ENCODE measurements around the gene BTN3A1. TPM values are rescaled to one million over a fixed set of nuclear protein-coding genes. Genes with fewer than 3 reads are reported as not detected.
"Not testable (repeated sequence)": the region's sequence is repeated elsewhere in the genome, so short reads cannot be mapped to it uniquely, and the experiment has no call there.

BTN3A1 gene
- total RNA-seq, 1 donor from 2014 or later = 17.1 TPM

GRCh38 chr6:26372308-26373144, 29.5 kb upstream of the BTN3A1 start:
- H3K27ac Mint-ChIP-seq (ENCODE audit: unreplicated experiment) = no peak overlapping the region
- H3K9me3 Mint-ChIP-seq (ENCODE audit: unreplicated experiment) = no peaks in the 10 kb centered on the region
- no peak for DNase-seq (ENCODE audit: extremely low spot score, unreplicated experiment)
- no peak for TF ChIP-seq CTCF (IDR thresholded peaks at IDR 0.05)
- H3K4me3 Mint-ChIP-seq (ENCODE audit: unreplicated experiment) = no peak overlapping the region
- H3K4me1 Mint-ChIP-seq (ENCODE audit: unreplicated experiment) = no peaks in the 10 kb centered on the region
- peaks cover 41% of the 10 kb centered on the region for H3K36me3 Mint-ChIP-seq (ENCODE audit: unreplicated experiment)
- H3K27me3 Mint-ChIP-seq (ENCODE audit: unreplicated experiment) = no peaks in the 10 kb centered on the region

GRCh38 chr6:26375270-26375669, 26.8 kb upstream of the BTN3A1 start:
- H3K9me3 Mint-ChIP-seq (ENCODE audit: unreplicated experiment) = no peaks in the 10 kb centered on the region
- no peaks in the 10 kb centered on the region for H3K4me1 Mint-ChIP-seq (ENCODE audit: unreplicated experiment)
- H3K27ac Mint-ChIP-seq (ENCODE audit: unreplicated experiment) = no peak overlapping the region
- no peak overlapping the region for H3K4me3 Mint-ChIP-seq (ENCODE audit: unreplicated experiment)
- H3K36me3 Mint-ChIP-seq (ENCODE audit: unreplicated experiment) = peaks cover 34% of the 10 kb centered on the region
- no peak for DNase-seq (ENCODE audit: extremely low spot score, unreplicated experiment)
- no peaks in the 10 kb centered on the region for H3K27me3 Mint-ChIP-seq (ENCODE audit: unreplicated experiment)
- TF ChIP-seq CTCF (IDR thresholded peaks at IDR 0.05) = no peak

GRCh38 chr6:26377719-26378118, 24.4 kb upstream of the BTN3A1 start:
- Mint-ChIP-seq H3K36me3 (ENCODE audit: unreplicated experiment) (peaks cover 29% of the 10 kb centered on the region), H3K27me3 (ENCODE audit: unreplicated experiment) (no peaks in the 10 kb centered on the region), H3K4me3 (ENCODE audit: unreplicated experiment) (no peak overlapping the region), H3K27ac (ENCODE audit: unreplicated experiment) (no peak overlapping the region), H3K9me3 (ENCODE audit: unreplicated experiment) (no peaks in the 10 kb centered on the region), H3K4me1 (ENCODE audit: unreplicated experiment) (no peaks in the 10 kb centered on the region)
- no peak for DNase-seq (ENCODE audit: extremely low spot score, unreplicated experiment)
- TF ChIP-seq CTCF (IDR thresholded peaks at IDR 0.05) = no peak

- not testable (repeated sequence) for H3K4me1 Mint-ChIP-seq (ENCODE audit: unreplicated experiment); DNase-seq (ENCODE audit: extremely low spot score, unreplicated experiment); H3K9me3 Mint-ChIP-seq (ENCODE audit: unreplicated experiment); H3K4me3 Mint-ChIP-seq (ENCODE audit: unreplicated experiment); H3K27ac Mint-ChIP-seq (ENCODE audit: unreplicated experiment); H3K27me3 Mint-ChIP-seq (ENCODE audit: unreplicated experiment)
- peaks cover 27% of the 10 kb centered on the region for H3K36me3 Mint-ChIP-seq (ENCODE audit: unreplicated experiment)
These were observed 23.9 kb upstream of the BTN3A1 start for GRCh38 chr6:26378143-26378542.

GRCh38 chr6:26379292-26379691, 22.8 kb upstream of the BTN3A1 start:
- H3K27me3 Mint-ChIP-seq (ENCODE audit: unreplicated experiment) = no peaks in the 10 kb centered on the region
- H3K4me1 Mint-ChIP-seq (ENCODE audit: unreplicated experiment) = peaks cover 12% of the 10 kb centered on the region
- TF ChIP-seq CTCF (IDR thresholded peaks at IDR 0.05) = no peak
- no peaks in the 10 kb centered on the region for H3K9me3 Mint-ChIP-seq (ENCODE audit: unreplicated experiment)
- H3K27ac Mint-ChIP-seq (ENCODE audit: unreplicated experiment) = no peak overlapping the region
- no peak for DNase-seq (ENCODE audit: extremely low spot score, unreplicated experiment)
- H3K36me3 Mint-ChIP-seq (ENCODE audit: unreplicated experiment) = peaks cover 17% of the 10 kb centered on the region
- H3K4me3 Mint-ChIP-seq (ENCODE audit: unreplicated experiment) = no peak overlapping the region
